Measurements from ENCODE around the gene IGF1R. TPM values are rescaled to one million over a fixed set of nuclear protein-coding genes. Genes with fewer than 3 reads are reported as not detected.

IGF1R gene
- total RNA-seq, 3 donors from 2014 or later = 16.7 to 28.6 (median 25.1) TPM

GRCh38 chr15:98694161-98694560 is 45.8 kb downstream of the IGF1R start:
- ATAC-seq = no peak
- no peaks in the 10 kb centered on the region for H3K36me3 Mint-ChIP-seq (ENCODE audit: insufficient read depth)

GRCh38 chr15:98698792-98699191 is 50.5 kb downstream of the IGF1R start:
- Mint-ChIP-seq H3K27me3 (ENCODE audit: low read depth) (no peaks in the 10 kb centered on the region), H3K36me3 (ENCODE audit: insufficient read depth) (no peaks in the 10 kb centered on the region), H3K4me3 (no peak overlapping the region), H3K9me3 (no peaks in the 10 kb centered on the region), H3K4me1 (ENCODE audit: low read depth) (peaks cover 59% of the 10 kb centered on the region)
- no peak for ATAC-seq
- DNase-seq = no peak

More at GRCh38 chr15:98694161-98694560, 45.8 kb downstream of the IGF1R start:
- Mint-ChIP-seq H3K27me3 (ENCODE audit: low read depth) (no peaks in the 10 kb centered on the region), H3K4me3 (no peak overlapping the region), H3K4me1 (ENCODE audit: low read depth) (peaks cover 43% of the 10 kb centered on the region), H3K9me3 (no peaks in the 10 kb centered on the region)
- DNase-seq = no peak

DNA sequence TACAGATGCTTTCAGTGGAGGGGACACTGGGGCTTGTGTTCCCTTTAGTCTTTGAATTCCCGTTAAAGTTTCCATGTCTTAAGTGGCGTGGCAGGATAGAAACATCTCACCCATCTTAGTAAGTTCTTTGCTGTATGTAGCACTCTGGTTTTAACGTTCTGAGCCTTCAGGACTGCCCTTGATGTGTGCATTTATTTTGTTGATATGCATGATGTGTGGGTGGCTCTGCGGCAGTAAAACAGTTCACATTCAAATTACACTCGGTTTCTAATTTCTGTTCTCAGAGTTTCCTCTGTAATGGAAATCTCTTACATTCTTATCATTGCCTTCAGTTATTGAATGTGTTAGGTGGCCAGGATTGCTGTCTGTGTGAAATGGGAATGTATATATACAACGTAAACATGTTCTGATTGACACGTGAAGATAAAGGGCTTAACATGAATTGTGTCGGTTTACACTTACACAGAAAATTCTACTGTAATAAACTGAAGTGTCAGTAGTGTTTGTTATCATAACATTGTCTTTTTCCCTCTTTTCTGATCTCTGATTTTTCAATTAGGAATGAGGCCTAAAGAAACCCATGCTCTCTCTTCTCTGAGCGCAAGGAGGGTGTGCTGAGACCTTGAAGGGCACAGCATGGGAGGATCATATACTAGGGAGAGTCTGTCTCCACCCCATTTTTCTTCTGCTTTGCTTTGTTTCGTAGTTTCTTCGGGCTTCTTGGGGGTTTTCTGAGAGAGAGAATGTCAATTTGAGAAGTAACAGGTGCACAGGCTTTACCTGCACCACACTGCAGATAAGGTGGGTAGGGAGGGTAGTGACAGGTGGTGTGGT is 51.5 kb downstream of the IGF1R start:
- DNase-seq = no peak
- Mint-ChIP-seq H3K4me3 (no peak overlapping the region), H3K4me1 (ENCODE audit: low read depth) (peaks cover 52% of the 10 kb centered on the region), H3K27me3 (ENCODE audit: low read depth) (no peaks in the 10 kb centered on the region), H3K36me3 (ENCODE audit: insufficient read depth) (no peaks in the 10 kb centered on the region), H3K9me3 (no peaks in the 10 kb centered on the region)
- ATAC-seq = peak; percentile 61 to 67

- Mint-ChIP-seq H3K4me1 (ENCODE audit: low read depth) (peaks cover 47% of the 10 kb centered on the region), H3K9me3 (no peaks in the 10 kb centered on the region)
- ATAC-seq = peak; percentile 39 to 51
These were observed 52.2 kb downstream of the IGF1R start for GRCh38 chr15:98700519-98700918.

DNA sequence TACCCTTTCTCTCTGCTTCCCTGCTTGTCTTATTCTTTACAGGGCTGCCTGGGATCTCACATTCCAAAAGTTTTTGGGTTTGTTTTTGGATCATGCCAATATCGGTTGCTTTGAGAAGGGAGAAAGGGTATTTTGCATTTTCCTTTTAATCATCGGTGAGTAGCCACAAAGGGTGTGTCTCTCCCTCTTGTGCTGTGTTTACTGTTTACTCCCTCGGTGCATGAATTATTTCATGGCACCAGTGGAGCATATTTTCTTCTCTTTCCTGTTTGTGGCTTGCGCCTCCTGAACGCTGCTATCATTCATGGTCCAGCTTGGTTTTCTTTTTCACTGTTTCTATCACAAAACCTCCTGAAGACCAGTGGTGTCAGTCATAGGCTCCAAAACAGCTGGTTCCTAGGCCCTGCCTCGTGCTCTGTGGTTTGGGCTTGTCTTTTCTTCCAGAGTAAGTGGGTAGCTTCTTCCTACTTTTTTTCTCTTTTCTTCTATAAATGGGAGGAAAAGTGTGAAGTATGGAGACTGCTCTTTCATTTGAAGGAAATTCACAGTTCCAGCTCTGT is 54.9 kb downstream of the IGF1R start:
- H3K4me1 Mint-ChIP-seq (ENCODE audit: low read depth) = peaks cover 35% of the 10 kb centered on the region
- no peaks in the 10 kb centered on the region for H3K9me3 Mint-ChIP-seq
- ATAC-seq (no peak), DNase-seq (no peak)
- peaks cover 7% of the 10 kb centered on the region for H3K36me3 Mint-ChIP-seq (ENCODE audit: insufficient read depth)
- no peak overlapping the region for H3K4me3 Mint-ChIP-seq
- no peaks in the 10 kb centered on the region for H3K27me3 Mint-ChIP-seq (ENCODE audit: low read depth)

More at GRCh38 chr15:98700519-98700918, 52.2 kb downstream of the IGF1R start:
- no peak for DNase-seq
- Mint-ChIP-seq H3K36me3 (ENCODE audit: insufficient read depth) (no peaks in the 10 kb centered on the region), H3K4me3 (no peak overlapping the region), H3K27me3 (ENCODE audit: low read depth) (no peaks in the 10 kb centered on the region)

DNA sequence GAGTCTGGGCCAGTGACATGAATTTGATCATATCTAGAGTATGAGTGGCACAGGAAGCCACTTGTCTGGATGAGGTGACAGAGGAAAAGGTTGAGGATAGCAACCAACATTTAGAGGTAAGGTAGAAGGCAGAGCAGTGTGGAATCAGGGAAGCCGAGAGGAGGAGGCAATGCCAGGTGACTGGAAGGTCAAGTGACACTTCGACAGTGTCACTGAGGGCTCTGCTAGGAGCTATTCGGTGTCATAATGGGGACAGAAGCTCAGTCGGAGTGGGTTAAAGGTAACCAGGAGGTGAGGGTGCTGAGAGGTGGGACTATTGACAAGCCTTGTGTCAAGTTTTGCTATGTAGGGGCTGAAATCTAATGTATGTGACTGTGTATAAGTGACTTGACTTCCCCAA is 56.7 kb downstream of the IGF1R start:
- DNase-seq = no peak
- no peak for ATAC-seq
- peaks cover 16% of the 10 kb centered on the region for H3K4me1 Mint-ChIP-seq (ENCODE audit: low read depth)
- no peaks in the 10 kb centered on the region for H3K9me3 Mint-ChIP-seq
- no peaks in the 10 kb centered on the region for H3K27me3 Mint-ChIP-seq (ENCODE audit: low read depth)
- no peak overlapping the region for H3K4me3 Mint-ChIP-seq
- peaks cover 17% of the 10 kb centered on the region for H3K36me3 Mint-ChIP-seq (ENCODE audit: insufficient read depth)

DNA sequence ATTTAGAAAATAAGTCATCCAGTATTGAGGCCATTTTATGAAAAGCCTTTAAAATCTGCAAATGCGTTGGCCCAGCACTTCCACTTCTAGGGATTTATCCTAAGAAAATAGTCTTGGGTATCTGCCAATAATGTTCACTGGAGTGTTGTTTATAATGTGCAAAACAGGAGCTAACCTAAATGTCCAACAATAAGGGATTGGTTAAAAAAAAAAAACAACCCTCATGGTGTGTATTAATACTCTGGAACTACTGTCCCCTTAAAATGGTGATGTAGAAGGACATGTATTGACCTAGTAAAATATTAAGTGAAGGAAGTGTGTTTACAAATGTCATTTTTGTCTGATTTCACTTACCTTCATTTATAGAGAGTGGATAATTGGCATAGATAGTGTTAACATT is 58.0 kb downstream of the IGF1R start:
- no peak for DNase-seq
- peaks cover 7% of the 10 kb centered on the region for H3K4me1 Mint-ChIP-seq (ENCODE audit: low read depth)
- H3K27me3 Mint-ChIP-seq (ENCODE audit: low read depth) = no peaks in the 10 kb centered on the region
- peaks cover 21% of the 10 kb centered on the region for H3K36me3 Mint-ChIP-seq (ENCODE audit: insufficient read depth)
- H3K9me3 Mint-ChIP-seq = peaks cover 1% of the 10 kb centered on the region
- no peak for ATAC-seq
- H3K4me3 Mint-ChIP-seq = no peak overlapping the region

GRCh38 chr15:98706986-98707385 is 58.6 kb downstream of the IGF1R start:
- H3K9me3 Mint-ChIP-seq = peaks cover 7% of the 10 kb centered on the region
- ATAC-seq (no peak), DNase-seq (no peak)
- no peaks in the 10 kb centered on the region for H3K27me3 Mint-ChIP-seq (ENCODE audit: low read depth)
- H3K4me3 Mint-ChIP-seq = no peak overlapping the region
- peaks cover 25% of the 10 kb centered on the region for H3K36me3 Mint-ChIP-seq (ENCODE audit: insufficient read depth)
- H3K4me1 Mint-ChIP-seq (ENCODE audit: low read depth) = peaks cover 7% of the 10 kb centered on the region

GRCh38 chr15:98708037-98708590 is 59.8 kb downstream of the IGF1R start:
- H3K27me3 Mint-ChIP-seq (ENCODE audit: low read depth) = no peaks in the 10 kb centered on the region

DNA sequence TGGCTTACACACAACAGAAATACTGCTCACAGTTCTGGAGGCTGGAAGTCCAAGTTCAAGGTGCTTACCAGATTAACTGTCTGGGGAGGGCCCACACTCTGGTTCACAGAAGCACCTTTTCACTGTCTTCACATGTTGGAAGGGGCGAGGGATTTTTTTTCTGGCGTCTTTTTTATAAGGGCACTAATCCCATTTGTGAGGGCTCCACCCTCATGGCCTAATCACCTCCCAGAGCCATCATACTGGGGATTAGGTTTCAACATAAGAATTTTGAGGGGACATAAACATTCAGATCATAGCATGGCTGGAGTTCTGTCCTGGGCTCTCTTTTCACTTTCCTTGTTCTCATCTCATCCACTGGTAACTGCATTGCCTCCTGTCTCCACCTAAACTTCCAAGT is 63.5 kb downstream of the IGF1R start:
- DNase-seq = no peak
- Mint-ChIP-seq H3K36me3 (ENCODE audit: insufficient read depth) (peaks cover 30% of the 10 kb centered on the region), H3K27me3 (ENCODE audit: low read depth) (no peaks in the 10 kb centered on the region), H3K9me3 (peaks cover 11% of the 10 kb centered on the region), H3K4me3 (no peak overlapping the region), H3K4me1 (ENCODE audit: low read depth) (peaks cover 40% of the 10 kb centered on the region)
- ATAC-seq = no peak

More at GRCh38 chr15:98708037-98708590, 59.8 kb downstream of the IGF1R start:
- peaks cover 30% of the 10 kb centered on the region for H3K36me3 Mint-ChIP-seq (ENCODE audit: insufficient read depth)
- H3K9me3 Mint-ChIP-seq = peaks cover 11% of the 10 kb centered on the region
- ATAC-seq (no peak), DNase-seq (no peak)
- no peak overlapping the region for H3K4me3 Mint-ChIP-seq
- H3K4me1 Mint-ChIP-seq (ENCODE audit: low read depth) = peaks cover 7% of the 10 kb centered on the region

- no peak for DNase-seq
- Mint-ChIP-seq H3K4me3 (no peak overlapping the region), H3K36me3 (ENCODE audit: insufficient read depth) (peaks cover 25% of the 10 kb centered on the region), H3K4me1 (ENCODE audit: low read depth) (peaks cover 44% of the 10 kb centered on the region), H3K27me3 (ENCODE audit: low read depth) (no peaks in the 10 kb centered on the region), H3K9me3 (peaks cover 11% of the 10 kb centered on the region)
- no peak for ATAC-seq
These were observed 64.7 kb downstream of the IGF1R start for GRCh38 chr15:98712845-98713584.

- peaks cover 47% of the 10 kb centered on the region for H3K4me1 Mint-ChIP-seq (ENCODE audit: low read depth)
- H3K4me3 Mint-ChIP-seq = no peak overlapping the region
- ATAC-seq = peak; percentile 43 to 58
- no peaks in the 10 kb centered on the region for H3K27me3 Mint-ChIP-seq (ENCODE audit: low read depth)
- H3K36me3 Mint-ChIP-seq (ENCODE audit: insufficient read depth) = peaks cover 20% of the 10 kb centered on the region
- no peak for DNase-seq
- H3K9me3 Mint-ChIP-seq = peaks cover 11% of the 10 kb centered on the region
These were observed 65.3 kb downstream of the IGF1R start for GRCh38 chr15:98713585-98714001.

- ATAC-seq (no peak), DNase-seq (no peak)
- no peaks in the 10 kb centered on the region for H3K27me3 Mint-ChIP-seq (ENCODE audit: low read depth)
- peaks cover 56% of the 10 kb centered on the region for H3K4me1 Mint-ChIP-seq (ENCODE audit: low read depth)
- no peak overlapping the region for H3K4me3 Mint-ChIP-seq
- peaks cover 11% of the 10 kb centered on the region for H3K9me3 Mint-ChIP-seq
- H3K36me3 Mint-ChIP-seq (ENCODE audit: insufficient read depth) = peaks cover 15% of the 10 kb centered on the region
These were observed 66.6 kb downstream of the IGF1R start for GRCh38 chr15:98714922-98715321.

- Mint-ChIP-seq H3K4me3 (no peak overlapping the region), H3K27me3 (ENCODE audit: low read depth) (peaks cover 1% of the 10 kb centered on the region), H3K4me1 (ENCODE audit: low read depth) (peaks cover 61% of the 10 kb centered on the region), H3K36me3 (ENCODE audit: insufficient read depth) (peaks cover 13% of the 10 kb centered on the region), H3K9me3 (peaks cover 11% of the 10 kb centered on the region)
- ATAC-seq = no peak
- DNase-seq = no peak
These were observed 67.1 kb downstream of the IGF1R start for GRCh38 chr15:98715401-98715800.

All from activated T-cell treated with anti-CD3 and anti-CD28 coated beads, Interleukin-2, amount 50 U/mL, for 4 hours (primary cell).